Gastroesophageal sphincter (tissue), 4 donors: ENCODE data around the gene MACC1. TPM values are rescaled to one million over a fixed set of nuclear protein-coding genes. Genes with fewer than 3 reads are reported as not detected.

Experiments used
- ATAC-seq: fragments of 150-250 bp; one replicate; pipeline ENCODE4 v1.9.1; 2016; ENCODE audit warnings: mild to moderate bottlenecking, moderate library complexity
- H3K27ac ChIP-seq, 4 donors: fragments of 200-600 bp; sonication (generic) in 3 of 4; 1 replicate in 3 of 4; 2 replicates in 1 of 4; pipeline ENCODE4 v1.5.1; 2016 to 2019
- H3K27me3 ChIP-seq: fragments of 200-600 bp; sonication (generic); one replicate; pipeline ENCODE4 v1.5.1; 2019
- H3K36me3 ChIP-seq, 2 donors: fragments of 200-600 bp; sonication (generic); one replicate each; pipeline ENCODE4 v1.5.1; 2019; ENCODE audit warnings: control low read depth in 1 of 2
- H3K4me1 ChIP-seq, 3 donors: fragments of 200-600 bp; sonication (generic); 1 replicate in 2 of 3; 2 replicates in 1 of 3; pipeline ENCODE4 v1.5.1; 2016 to 2019; ENCODE audit warnings: control low read depth in 2 of 3
- H3K4me3 ChIP-seq, 2 donors: fragments of 200-600 bp; sonication (generic); one replicate each; pipeline ENCODE4 v1.5.1; 2019; ENCODE audit warnings: mild to moderate bottlenecking in 1 of 2, moderate library complexity in 1 of 2
- H3K9me3 ChIP-seq, 3 donors: fragments of 200-600 bp; sonication (generic); one replicate each; pipeline ENCODE4 v1.5.1; 2017 to 2019; ENCODE audit warnings: control low read depth in 2 of 3
- CTCF ChIP-seq, 4 experiments: fragments of 200-600 bp in 2 of 4; fragments of 450-650 bp in 2 of 4; sonication (generic) in 1 of 4; IDR thresholded peaks; one replicate each; pipeline ENCODE4 v1.5.1; 2017 to 2019; ENCODE audit warnings: antibody characterized with exemption in 4 of 4, mild to moderate bottlenecking in 2 of 4, moderate library complexity in 2 of 4
- EP300 ChIP-seq: sonication (generic); formaldehyde crosslinking; IDR thresholded peaks from one replicate; pipeline ENCODE4 v1.6.1; 2017; ENCODE audit warnings: antibody characterized with exemption, mild to moderate bottlenecking
- POLR2A ChIP-seq, 2 donors: fragments of 450-650 bp; IDR thresholded peaks; one replicate each; pipeline ENCODE4 v1.6.1; 2017; ENCODE audit warnings: antibody characterized with exemption in 2 of 2, mild to moderate bottlenecking in 2 of 2, moderate library complexity in 1 of 2
- POLR2AphosphoS5 ChIP-seq: sonication (generic); formaldehyde crosslinking; IDR thresholded peaks from one replicate; pipeline ENCODE4 v1.6.1; 2017; ENCODE audit warnings: antibody characterized with exemption
- WGBS, 2 donors: methylation state at CpG; one replicate each; pipeline ENCODE4 v1.1.5; 2018; ENCODE audit warnings: low coverage in 1 of 2; 5-methylcytosine and 5-hydroxymethylcytosine counted together
- total RNA-seq, 4 donors: library from RNA; depleted of rRNA; stranded (reverse); fragments of >200 nt; gene quantifications; one replicate each; pipeline ENCODE4 v1.1.0, GENCODE V29; 2016

The MACC1 gene
- total RNA-seq, 4 donors from 2014 or later = under 0.01 to 2.9 (median 0.25) TPM

- Histone ChIP-seq H3K4me1 (no peaks in the 10 kb centered on the region), H3K36me3 (no peaks in the 10 kb centered on the region), H3K27me3 (no peaks in the 10 kb centered on the region), H3K27ac (no peak overlapping the region), H3K9me3 (no peaks in the 10 kb centered on the region), H3K4me3 (no peak overlapping the region)
- 88 to 100% methylated on average over 1 of the region's 1 CpG for WGBS, 2 donors
- TF ChIP-seq EP300 = no peak
- no peak for TF ChIP-seq POLR2AphosphoS5
- TF ChIP-seq CTCF (IDR thresholded peaks at IDR 0.05) = no peak
- TF ChIP-seq POLR2A (IDR thresholded peaks at IDR 0.05) = no peak
- ATAC-seq = no peak
Measured at GRCh38 chr7:20198260-20198659, 18.9 kb downstream of the MACC1 start.

GRCh38 chr7:20197837-20198236 lies 19.3 kb downstream of the MACC1 start:
- Histone ChIP-seq H3K4me3 (no peak overlapping the region), H3K4me1 (no peaks in the 10 kb centered on the region), H3K27ac (no peak overlapping the region), H3K9me3 (no peaks in the 10 kb centered on the region), H3K36me3 (no peaks in the 10 kb centered on the region), H3K27me3 (no peaks in the 10 kb centered on the region)
- ATAC-seq = no peak
- no peak for TF ChIP-seq POLR2A (IDR thresholded peaks at IDR 0.05)
- TF ChIP-seq EP300 = no peak
- TF ChIP-seq CTCF (IDR thresholded peaks at IDR 0.05) = no peak
- TF ChIP-seq POLR2AphosphoS5 = no peak

- WGBS, 2 donors = 73 to 79% methylated on average over 2 to 4 of the region's 4 CpGs
- ATAC-seq = no peak
- no peaks in the 10 kb centered on the region for H3K9me3 ChIP-seq
- H3K27me3 ChIP-seq = no peaks in the 10 kb centered on the region
- TF ChIP-seq POLR2AphosphoS5 = no peak
- H3K4me3 ChIP-seq = no peak overlapping the region
- no peaks in the 10 kb centered on the region for H3K4me1 ChIP-seq
- H3K27ac ChIP-seq = no peak overlapping the region
- H3K36me3 ChIP-seq = no peaks in the 10 kb centered on the region
Measured at GRCh38 chr7:20197125-20197748, 19.9 kb downstream of the MACC1 start.

GRCh38 chr7:20194343-20194995 lies 22.7 kb downstream of the MACC1 start:
- Histone ChIP-seq H3K4me3 (no peak overlapping the region), H3K9me3 (peaks cover 0 to 7% (median 0%) of the 10 kb centered on the region in 3 donors), H3K27me3 (no peaks in the 10 kb centered on the region), H3K27ac (no peak overlapping the region), H3K4me1 (peaks cover 0 to 7% (median 0%) of the 10 kb centered on the region in 3 donors), H3K36me3 (no peaks in the 10 kb centered on the region)
- ATAC-seq = no peak
- WGBS, 2 donors = 66 to 73% methylated on average over 3 to 4 of the region's 4 CpGs
- TF ChIP-seq POLR2AphosphoS5 (no peak), CTCF (IDR thresholded peaks at IDR 0.05) (no peak)

GRCh38 chr7:20193873-20194272 lies 23.3 kb downstream of the MACC1 start:
- H3K27ac ChIP-seq = no peak overlapping the region

More at GRCh38 chr7:20193873-20194272, 23.3 kb downstream of the MACC1 start:
- Histone ChIP-seq H3K36me3 (no peaks in the 10 kb centered on the region), H3K4me1 (peaks cover 0 to 7% (median 0%) of the 10 kb centered on the region in 3 donors), H3K27me3 (no peaks in the 10 kb centered on the region), H3K4me3 (no peak overlapping the region), H3K9me3 (peaks cover 0 to 8% (median 0%) of the 10 kb centered on the region in 3 donors)
- TF ChIP-seq CTCF (IDR thresholded peaks at IDR 0.05) (no peak), EP300 (no peak), POLR2A (IDR thresholded peaks at IDR 0.05) (no peak), POLR2AphosphoS5 (no peak)
- 85 to 88% methylated on average over 6 of the region's 6 CpGs for WGBS, 2 donors
- no peak for ATAC-seq
